Small intestine (tissue), 16 donors: ENCODE data around the gene OR14I1. TPM values are rescaled to one million over a fixed set of nuclear protein-coding genes. Genes with fewer than 3 reads are reported as not detected.

Experiments
- DNase-seq, 2 donors: peaks; one replicate each; pipeline versions ENCODE4 v3.0.0 to v3.0.0-alpha.2; 2013
- FAIRE-seq: peaks from 2 replicates; lab custom pipeline; 2012; peaks lifted over from hg19 to GRCh38; lab: Jason Lieb, UNC
- H3K27ac ChIP-seq, 3 donors: one replicate each; pipeline ENCODE4 v1.5.1; 2013; ENCODE audit warnings: low read length in 2 of 3, mild to moderate bottlenecking in 2 of 3, control low read depth in 1 of 3, inconsistent platforms in 1 of 3, low read depth in 1 of 3, moderate library complexity in 1 of 3
- H3K27me3 ChIP-seq, 3 donors: one replicate each; pipeline ENCODE4 v1.6.1; 2013; ENCODE audit warnings: low read length in 3 of 3, inconsistent platforms in 1 of 3; ENCODE audit not compliant: control insufficient read depth in 3 of 3, insufficient read depth in 3 of 3
- H3K36me3 ChIP-seq, 3 donors: one replicate each; pipeline ENCODE4 v1.6.1; 2013; ENCODE audit warnings: low read length in 3 of 3, inconsistent platforms in 1 of 3, low read depth in 1 of 3, mild to moderate bottlenecking in 1 of 3, moderate library complexity in 1 of 3; ENCODE audit not compliant: control insufficient read depth in 3 of 3, insufficient read depth in 2 of 3
- H3K4me1 ChIP-seq, 3 donors: one replicate each; pipeline ENCODE4 v1.6.1; 2013; ENCODE audit warnings: low read length in 2 of 3, inconsistent platforms in 1 of 3, low read depth in 1 of 3, mild to moderate bottlenecking in 1 of 3, moderate library complexity in 1 of 3; ENCODE audit not compliant: control insufficient read depth in 3 of 3, insufficient read depth in 2 of 3
- H3K4me3 ChIP-seq, 3 donors: one replicate each; pipeline ENCODE4 v1.5.1; 2013; ENCODE audit warnings: low read length in 3 of 3, control low read depth in 1 of 3, inconsistent platforms in 1 of 3, low read depth in 1 of 3, mild to moderate bottlenecking in 1 of 3, moderate library complexity in 1 of 3
- H3K9me3 ChIP-seq, 2 donors: one replicate each; pipeline ENCODE4 v1.6.1; 2013; ENCODE audit warnings: low read depth in 1 of 2, low read length in 1 of 2; ENCODE audit not compliant: control insufficient read depth in 2 of 2, insufficient read depth in 1 of 2
- WGBS, 3 donors: extraction: QIAGEN DNeasy Blood & Tissue Kit; methylation state at CpG; one replicate each; pipeline ENCODE4 v1.1.7; 2013; 5-methylcytosine and 5-hydroxymethylcytosine counted together
- long read RNA-seq, 10 donors: transcript quantifications; one replicate each; lab custom pipeline, GENCODE V29; 2026
- polyA plus RNA-seq, 4 donors: library from polyadenylated mRNA; stranded (reverse) in 3 of 4; unstranded in 1 of 4; fragments of 200-250 nt in 3 of 4; fragments of 120-200 nt in 1 of 4; gene quantifications; one replicate each; pipeline versions ENCODE4 v1.2.1 to v1.2.3, GENCODE V29; 2013
- donor health status: healthy with polysubstance abuse.
- donor health status: control.
- donor health status: control.
- donor health status: Bipolar disorder and iron deficiency.
- donor health status: healthy.

The OR14I1 gene
- polyA plus RNA-seq: not detected
- long read RNA-seq, donor 1: 0 reads
- long read RNA-seq, donor 2: 0 reads
- long read RNA-seq, donor 3: 0 reads
- long read RNA-seq, donor 4: 0 reads
- long read RNA-seq, donor 5: 0 reads
- long read RNA-seq, donor 6: 0 reads
- long read RNA-seq, donor 7: 0 reads
- long read RNA-seq, donor 8: 0 reads
- long read RNA-seq, donor 9: 0 reads
- long read RNA-seq, donor 10: 0 reads

- H3K36me3 ChIP-seq: no peaks in the 10 kb centered on the region
- H3K4me1 ChIP-seq: peaks cover 0 to 2% (median 0%) of the 10 kb centered on the region in 3 donors
- no peak within 1 kb of the TSS for H3K27ac ChIP-seq
- DNase-seq (no peak), FAIRE-seq (no peak)
- H3K4me3 ChIP-seq: no peak within 1 kb of the TSS
- H3K27me3 ChIP-seq: no peaks in the 10 kb centered on the region
- WGBS, 3 donors: 65 to 82% (median 71%) methylated on average over 1 of the region's 1 CpG
- peaks cover 0 to 16% of the 10 kb centered on the region in 2 donors for H3K9me3 ChIP-seq
These were observed at the start of gene OR14I1 for GRCh38 chr1:248702714-248703113. Gene OR14I1, minus strand, starts transcription at chr1:248702766.

GRCh38 chr1:248751635-248752034 lies 49.1 kb upstream of the OR14I1 start:
- FAIRE-seq: no peak
- Histone ChIP-seq H3K27ac (no peak overlapping the region), H3K27me3 (no peaks in the 10 kb centered on the region), H3K9me3 (peaks cover 0 to 7% of the 10 kb centered on the region in 2 donors), H3K4me3 (no peak overlapping the region), H3K4me1 (peaks cover 0 to 26% (median 8%) of the 10 kb centered on the region in 3 donors), H3K36me3 (no peaks in the 10 kb centered on the region)
- WGBS, 3 donors: 42 to 72% (median 62%) methylated on average over 4 of the region's 4 CpGs
- no peak for DNase-seq

GRCh38 chr1:248751142-248751541 lies 48.6 kb upstream of the OR14I1 start:
- peaks cover 0 to 2% of the 10 kb centered on the region in 2 donors for H3K9me3 ChIP-seq
- peaks cover 0 to 23% (median 6%) of the 10 kb centered on the region in 3 donors for H3K4me1 ChIP-seq
- 50 to 60% (median 56%) methylated on average over 5 of the region's 5 CpGs for WGBS, 3 donors
- no peak overlapping the region for H3K4me3 ChIP-seq
- DNase-seq (no peak), FAIRE-seq (no peak)
- no peak overlapping the region for H3K27ac ChIP-seq
- H3K27me3 ChIP-seq: no peaks in the 10 kb centered on the region
- no peaks in the 10 kb centered on the region for H3K36me3 ChIP-seq

GRCh38 chr1:248750496-248750895 lies 47.9 kb upstream of the OR14I1 start:
- FAIRE-seq: no peak
- no peaks in the 10 kb centered on the region for H3K9me3 ChIP-seq

GRCh38 chr1:248748211-248748610 lies 45.6 kb upstream of the OR14I1 start:
- no peak for FAIRE-seq

More at GRCh38 chr1:248750496-248750895, 47.9 kb upstream of the OR14I1 start:
- 83 to 91% (median 86%) methylated on average over 2 of the region's 2 CpGs for WGBS, 3 donors
- H3K27ac ChIP-seq: no peak overlapping the region
- H3K36me3 ChIP-seq: no peaks in the 10 kb centered on the region
- peaks cover 0 to 17% (median 2%) of the 10 kb centered on the region in 3 donors for H3K4me1 ChIP-seq
- no peak for DNase-seq
- no peak overlapping the region for H3K4me3 ChIP-seq
- H3K27me3 ChIP-seq: no peaks in the 10 kb centered on the region

GRCh38 chr1:248740876-248741275 lies 38.3 kb upstream of the OR14I1 start:
- DNase-seq: no peak
- no peak for FAIRE-seq
- 94 to 98% (median 95%) methylated on average over 7 of the region's 7 CpGs for WGBS, 3 donors
- no peaks in the 10 kb centered on the region for H3K27me3 ChIP-seq
- no peaks in the 10 kb centered on the region for H3K4me1 ChIP-seq
- H3K4me3 ChIP-seq: no peak overlapping the region
- H3K27ac ChIP-seq: no peak overlapping the region
- H3K9me3 ChIP-seq: peaks cover 0 to 12% of the 10 kb centered on the region in 2 donors
- H3K36me3 ChIP-seq: no peaks in the 10 kb centered on the region

More at GRCh38 chr1:248748211-248748610, 45.6 kb upstream of the OR14I1 start:
- peak in 1 of 2 donors; percentile 23 for DNase-seq
- Histone ChIP-seq H3K36me3 (no peaks in the 10 kb centered on the region), H3K4me1 (peaks cover 0 to 15% (median 0%) of the 10 kb centered on the region in 3 donors), H3K4me3 (no peak overlapping the region), H3K27me3 (no peaks in the 10 kb centered on the region), H3K9me3 (peaks cover 0 to 2% of the 10 kb centered on the region in 2 donors), H3K27ac (no peak overlapping the region)
- WGBS, 3 donors: 51 to 87% (median 65%) methylated on average over 9 of the region's 10 CpGs

GRCh38 chr1:248739572-248740205 lies 37.1 kb upstream of the OR14I1 start:
- no peak overlapping the region for H3K4me3 ChIP-seq
- no peak for FAIRE-seq
- H3K9me3 ChIP-seq: peaks cover 0 to 12% of the 10 kb centered on the region in 2 donors
- H3K36me3 ChIP-seq: no peaks in the 10 kb centered on the region
- DNase-seq: no peak
- H3K27me3 ChIP-seq: no peaks in the 10 kb centered on the region
- 83 to 87% (median 85%) methylated on average over 16 of the region's 16 CpGs for WGBS, 3 donors
- no peak overlapping the region for H3K27ac ChIP-seq
- H3K4me1 ChIP-seq: no peaks in the 10 kb centered on the region

- H3K4me1 ChIP-seq: no peaks in the 10 kb centered on the region
- H3K27ac ChIP-seq: no peak overlapping the region
- no peaks in the 10 kb centered on the region for H3K36me3 ChIP-seq
- no peak overlapping the region for H3K4me3 ChIP-seq
- 79 to 86% (median 85%) methylated on average over 6 of the region's 6 CpGs for WGBS, 3 donors
- H3K27me3 ChIP-seq: no peaks in the 10 kb centered on the region
- no peak for FAIRE-seq
- DNase-seq: no peak
- H3K9me3 ChIP-seq: peaks cover 0 to 24% of the 10 kb centered on the region in 2 donors
These were observed 34.9 kb upstream of the OR14I1 start for GRCh38 chr1:248737457-248737856.
